SK-N-SH (cell line): ENCODE results near the gene LRRC10B.

Experiments used
- ELF1 ChIP-seq: IDR thresholded peaks from 2 replicates; pipeline ENCODE4 v1.4.0; 2012
- EZH2phosphoT487 ChIP-seq: fragments of 200-600 bp; sonication (generic); IDR thresholded peaks from 2 replicates; pipeline ENCODE4 v1.6.1; 2017; ENCODE audit warnings: low read depth, mixed run types, mild to moderate bottlenecking, antibody characterized with exemption, moderate library complexity, borderline replicate concordance
- MEF2A ChIP-seq: IDR thresholded peaks from 2 replicates; pipeline ENCODE4 v1.4.0; 2012; ENCODE audit warnings: low read depth, borderline replicate concordance
- NRF1 ChIP-seq: IDR thresholded peaks from 2 replicates; pipeline ENCODE4 v1.6.1; 2012; ENCODE audit warnings: low read depth, mild to moderate bottlenecking, low read length
- POLR2AphosphoS5 ChIP-seq: IDR thresholded peaks from 2 replicates; pipeline ENCODE4 v1.6.1; 2012; ENCODE audit warnings: low read depth, low read length
- SMC3 ChIP-seq: IDR thresholded peaks from 2 replicates; pipeline ENCODE4 v1.6.1; 2012; ENCODE audit warnings: low read depth, low read length, improper control_type of control experiment
- TAF1 ChIP-seq: IDR thresholded peaks from 2 replicates; pipeline ENCODE4 v1.6.1; 2012; ENCODE audit warnings: low read depth, mild to moderate bottlenecking, low read length, moderate library complexity, borderline replicate concordance
- YY1 ChIP-seq: IDR thresholded peaks from 2 replicates; pipeline ENCODE4 v1.4.0; 2012; ENCODE audit warnings: low read depth, mild to moderate bottlenecking
- TF ChIP-seq, protein P1 (sequence below): fragments of 200-600 bp; sonication (generic); IDR thresholded peaks from 2 replicates; pipeline ENCODE4 v1.6.1; 2017; ENCODE audit warnings: antibody characterized with exemption, mild to moderate bottlenecking, moderate library complexity
- TF ChIP-seq, protein P2 (sequence below): IDR thresholded peaks from 2 replicates; pipeline ENCODE4 v1.4.0; 2012; ENCODE audit warnings: low read depth, borderline replicate concordance
- TF ChIP-seq, protein P3 (sequence below): IDR thresholded peaks from 2 replicates; pipeline ENCODE4 v1.4.0; 2012; ENCODE audit warnings: low read depth
- TF ChIP-seq, protein P4 (sequence below): IDR thresholded peaks from 2 replicates; pipeline ENCODE4 v1.6.1; 2012; ENCODE audit warnings: mild to moderate bottlenecking, low read depth, low read length, moderate library complexity
- TF ChIP-seq, protein P5 (sequence below): IDR thresholded peaks from 2 replicates; pipeline ENCODE4; 2012

DNA sequence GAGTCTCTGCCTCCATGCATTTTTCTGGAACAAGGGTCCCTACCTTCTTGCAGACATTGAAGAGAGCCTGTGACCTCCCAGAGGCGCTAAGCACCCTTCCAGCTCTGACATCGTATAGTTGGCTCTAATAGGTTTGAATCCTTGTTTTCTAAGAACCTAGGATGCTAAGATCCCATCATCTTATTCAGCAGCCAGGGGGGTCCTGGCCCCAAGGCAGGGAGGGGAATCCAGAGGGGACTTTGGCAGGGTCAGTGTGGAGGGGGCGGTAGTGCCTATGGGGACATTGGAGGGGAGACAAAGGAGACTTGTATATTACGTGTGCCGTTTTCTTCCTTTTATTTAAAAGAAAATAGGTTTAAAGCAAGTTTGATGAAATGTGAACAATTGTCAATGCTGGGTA is 3.4 kb upstream of the LRRC10B start:
- TF ChIP-seq, protein P1, sequence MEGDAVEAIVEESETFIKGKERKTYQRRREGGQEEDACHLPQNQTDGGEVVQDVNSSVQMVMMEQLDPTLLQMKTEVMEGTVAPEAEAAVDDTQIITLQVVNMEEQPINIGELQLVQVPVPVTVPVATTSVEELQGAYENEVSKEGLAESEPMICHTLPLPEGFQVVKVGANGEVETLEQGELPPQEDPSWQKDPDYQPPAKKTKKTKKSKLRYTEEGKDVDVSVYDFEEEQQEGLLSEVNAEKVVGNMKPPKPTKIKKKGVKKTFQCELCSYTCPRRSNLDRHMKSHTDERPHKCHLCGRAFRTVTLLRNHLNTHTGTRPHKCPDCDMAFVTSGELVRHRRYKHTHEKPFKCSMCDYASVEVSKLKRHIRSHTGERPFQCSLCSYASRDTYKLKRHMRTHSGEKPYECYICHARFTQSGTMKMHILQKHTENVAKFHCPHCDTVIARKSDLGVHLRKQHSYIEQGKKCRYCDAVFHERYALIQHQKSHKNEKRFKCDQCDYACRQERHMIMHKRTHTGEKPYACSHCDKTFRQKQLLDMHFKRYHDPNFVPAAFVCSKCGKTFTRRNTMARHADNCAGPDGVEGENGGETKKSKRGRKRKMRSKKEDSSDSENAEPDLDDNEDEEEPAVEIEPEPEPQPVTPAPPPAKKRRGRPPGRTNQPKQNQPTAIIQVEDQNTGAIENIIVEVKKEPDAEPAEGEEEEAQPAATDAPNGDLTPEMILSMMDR = no peak
- TF ChIP-seq ELF1 = no peak
- no peak for TF ChIP-seq YY1
- no peak for TF ChIP-seq EZH2phosphoT487
- TF ChIP-seq SMC3 = no peak
- TF ChIP-seq, protein P2, sequence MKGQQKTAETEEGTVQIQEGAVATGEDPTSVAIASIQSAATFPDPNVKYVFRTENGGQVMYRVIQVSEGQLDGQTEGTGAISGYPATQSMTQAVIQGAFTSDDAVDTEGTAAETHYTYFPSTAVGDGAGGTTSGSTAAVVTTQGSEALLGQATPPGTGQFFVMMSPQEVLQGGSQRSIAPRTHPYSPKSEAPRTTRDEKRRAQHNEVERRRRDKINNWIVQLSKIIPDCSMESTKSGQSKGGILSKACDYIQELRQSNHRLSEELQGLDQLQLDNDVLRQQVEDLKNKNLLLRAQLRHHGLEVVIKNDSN = no peak
- no peak for TF ChIP-seq MEF2A
- TF ChIP-seq TAF1 = no peak
- TF ChIP-seq, protein P3, sequence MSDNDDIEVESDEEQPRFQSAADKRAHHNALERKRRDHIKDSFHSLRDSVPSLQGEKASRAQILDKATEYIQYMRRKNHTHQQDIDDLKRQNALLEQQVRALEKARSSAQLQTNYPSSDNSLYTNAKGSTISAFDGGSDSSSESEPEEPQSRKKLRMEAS = no peak
- no peak for TF ChIP-seq NRF1
- TF ChIP-seq, protein P4, sequence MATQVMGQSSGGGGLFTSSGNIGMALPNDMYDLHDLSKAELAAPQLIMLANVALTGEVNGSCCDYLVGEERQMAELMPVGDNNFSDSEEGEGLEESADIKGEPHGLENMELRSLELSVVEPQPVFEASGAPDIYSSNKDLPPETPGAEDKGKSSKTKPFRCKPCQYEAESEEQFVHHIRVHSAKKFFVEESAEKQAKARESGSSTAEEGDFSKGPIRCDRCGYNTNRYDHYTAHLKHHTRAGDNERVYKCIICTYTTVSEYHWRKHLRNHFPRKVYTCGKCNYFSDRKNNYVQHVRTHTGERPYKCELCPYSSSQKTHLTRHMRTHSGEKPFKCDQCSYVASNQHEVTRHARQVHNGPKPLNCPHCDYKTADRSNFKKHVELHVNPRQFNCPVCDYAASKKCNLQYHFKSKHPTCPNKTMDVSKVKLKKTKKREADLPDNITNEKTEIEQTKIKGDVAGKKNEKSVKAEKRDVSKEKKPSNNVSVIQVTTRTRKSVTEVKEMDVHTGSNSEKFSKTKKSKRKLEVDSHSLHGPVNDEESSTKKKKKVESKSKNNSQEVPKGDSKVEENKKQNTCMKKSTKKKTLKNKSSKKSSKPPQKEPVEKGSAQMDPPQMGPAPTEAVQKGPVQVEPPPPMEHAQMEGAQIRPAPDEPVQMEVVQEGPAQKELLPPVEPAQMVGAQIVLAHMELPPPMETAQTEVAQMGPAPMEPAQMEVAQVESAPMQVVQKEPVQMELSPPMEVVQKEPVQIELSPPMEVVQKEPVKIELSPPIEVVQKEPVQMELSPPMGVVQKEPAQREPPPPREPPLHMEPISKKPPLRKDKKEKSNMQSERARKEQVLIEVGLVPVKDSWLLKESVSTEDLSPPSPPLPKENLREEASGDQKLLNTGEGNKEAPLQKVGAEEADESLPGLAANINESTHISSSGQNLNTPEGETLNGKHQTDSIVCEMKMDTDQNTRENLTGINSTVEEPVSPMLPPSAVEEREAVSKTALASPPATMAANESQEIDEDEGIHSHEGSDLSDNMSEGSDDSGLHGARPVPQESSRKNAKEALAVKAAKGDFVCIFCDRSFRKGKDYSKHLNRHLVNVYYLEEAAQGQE = no peak
- no peak for TF ChIP-seq POLR2AphosphoS5
- TF ChIP-seq, protein P5, sequence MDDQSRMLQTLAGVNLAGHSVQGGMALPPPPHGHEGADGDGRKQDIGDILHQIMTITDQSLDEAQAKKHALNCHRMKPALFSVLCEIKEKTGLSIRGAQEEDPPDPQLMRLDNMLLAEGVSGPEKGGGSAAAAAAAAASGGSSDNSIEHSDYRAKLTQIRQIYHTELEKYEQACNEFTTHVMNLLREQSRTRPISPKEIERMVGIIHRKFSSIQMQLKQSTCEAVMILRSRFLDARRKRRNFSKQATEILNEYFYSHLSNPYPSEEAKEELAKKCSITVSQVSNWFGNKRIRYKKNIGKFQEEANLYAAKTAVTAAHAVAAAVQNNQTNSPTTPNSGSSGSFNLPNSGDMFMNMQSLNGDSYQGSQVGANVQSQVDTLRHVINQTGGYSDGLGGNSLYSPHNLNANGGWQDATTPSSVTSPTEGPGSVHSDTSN = no peak
